HCT116 (cell line): ENCODE measurements around the gene DTX1. TPM values are rescaled to one million over a fixed set of nuclear protein-coding genes. Genes with fewer than 3 reads are reported as not detected.

Experiments
- ATAC-seq: fragments of 200-7000 bp; cut with Tn5 transposase; 2 replicates; pipeline ENCODE4 v1.9.1; 2020; ENCODE audit warnings: mild to moderate bottlenecking, moderate library complexity
- BruUV-seq: library from RNA; stranded (reverse); fragments of 400-500 nt; replicated peaks from 2 replicates; lab custom pipeline; 2021; lab: Mats Ljungman, UMichigan
- CTCF ChIA-PET: fragments of 300-600 bp; sonication (Branson Sonifier 250); formaldehyde crosslinking; loops from one replicate; lab custom pipeline; 2021; ENCODE audit warnings: antibody characterized with exemption; lab: Charles Lee
- POLR2A ChIA-PET: fragments of 300-600, 350-600 bp; sonication (Branson Sonifier 250); formaldehyde crosslinking; loops from one replicate; lab custom pipeline; 2021; ENCODE audit warnings: antibody characterized with exemption; lab: Charles Lee
- RAD21 ChIA-PET, 2 experiments: fragments of 300-600 bp; sonication (Branson Sonifier 250); formaldehyde crosslinking; loops; one replicate each; lab custom pipeline; 2023; ENCODE audit warnings: low total read pairs in 2 of 2; ENCODE audit not compliant: uncharacterized antibody in 2 of 2, unreplicated experiment in 2 of 2, low non-redundant PET in 1 of 2; lab: Charles Lee
- DNase-seq: peaks from one replicate; pipeline ENCODE4 v3.0.0-alpha.2; 2010; ENCODE audit warnings: low read depth, low spot score
- H2AFZ ChIP-seq: fragments of 200-600 bp; shearing (Covaris generic), sonication (generic); 2 replicates; pipeline ENCODE4 v1.6.1; 2017; ENCODE audit warnings: low read depth, mixed run types, mixed read lengths, antibody characterized with exemption, low read length; ENCODE audit not compliant: poor library complexity, severe bottlenecking
- H3K27ac ChIP-seq: 2 replicates; pipeline ENCODE4 v1.5.1; 2012; ENCODE audit warnings: low read depth, low read length
- H3K27me3 ChIP-seq: fragments of 200-600 bp; sonication (generic); 2 replicates; pipeline ENCODE4 v1.6.1; 2016; ENCODE audit warnings: mixed run types, low read length, mixed read lengths; ENCODE audit not compliant: insufficient read depth
- H3K36me3 ChIP-seq, 2 experiments: fragments of 200-500 bp in 1 of 2; fragments of 200-600 bp in 1 of 2; sonication (Bioruptor generic) in 1 of 2; sonication (generic) in 1 of 2; 2 replicates each; pipeline versions ENCODE4 v1.5.1 to v1.6.1; 2014 to 2016; ENCODE audit warnings: low read length in 2 of 2, inconsistent platforms in 1 of 2, mixed read lengths in 1 of 2, mixed run types in 1 of 2; ENCODE audit not compliant: insufficient read depth in 2 of 2, control insufficient read depth in 1 of 2
- H3K4me1 ChIP-seq, 2 experiments: fragments of 200-600 bp in 1 of 2; sonication (generic) in 1 of 2; 2 replicates each; pipeline versions ENCODE4 v1.5.1 to v1.6.1; 2012 to 2017; ENCODE audit warnings: low read length in 2 of 2, inconsistent platforms in 1 of 2, mild to moderate bottlenecking in 1 of 2, mixed read lengths in 1 of 2, mixed run types in 1 of 2, moderate library complexity in 1 of 2; ENCODE audit not compliant: insufficient read depth in 2 of 2, control insufficient read depth in 1 of 2
- H3K4me2 ChIP-seq: fragments of 200-600 bp; sonication (generic); 2 replicates; pipeline ENCODE4 v1.6.1; 2017; ENCODE audit warnings: mixed run types, low read length, mixed read lengths
- H3K4me3 ChIP-seq, 2 experiments: fragments of 200-600 bp in 1 of 2; sonication (generic) in 1 of 2; replicated peaks in 1 of 2; 2 replicates each; pipeline ENCODE4 v1.5.1; 2011 to 2016; ENCODE audit warnings: low read length in 2 of 2, control low read depth in 1 of 2, low read depth in 1 of 2, mild to moderate bottlenecking in 1 of 2, mixed read lengths in 1 of 2, mixed run types in 1 of 2
- H3K79me2 ChIP-seq: fragments of 200-600 bp; sonication (generic); 2 replicates; pipeline ENCODE4 v1.6.1; 2017; ENCODE audit warnings: mild to moderate bottlenecking, mixed run types, low read length, moderate library complexity, mixed read lengths; ENCODE audit not compliant: insufficient read depth
- H3K9ac ChIP-seq: fragments of 200-600 bp; sonication (generic); 2 replicates; pipeline ENCODE4 v1.6.1; 2016; ENCODE audit warnings: low read length, mixed read lengths
- H3K9me2 ChIP-seq: fragments of 200-600 bp; sonication (generic), shearing (Covaris generic); 2 replicates; pipeline ENCODE4 v1.6.1; 2017; ENCODE audit warnings: mixed run types, mild to moderate bottlenecking, moderate library complexity; ENCODE audit not compliant: insufficient read depth
- H3K9me3 ChIP-seq, 2 experiments: fragments of 200-500 bp in 1 of 2; fragments of 200-600 bp in 1 of 2; sonication (Bioruptor generic) in 1 of 2; sonication (generic) in 1 of 2; 2 replicates each; pipeline ENCODE4 v1.6.1; 2014 to 2017; ENCODE audit warnings: low read length in 2 of 2, mixed read lengths in 2 of 2, inconsistent platforms in 1 of 2, low read depth in 1 of 2, mild to moderate bottlenecking in 1 of 2, mixed run types in 1 of 2, moderate library complexity in 1 of 2; ENCODE audit not compliant: control insufficient read depth in 1 of 2, insufficient read depth in 1 of 2
- H4K20me1 ChIP-seq: fragments of 200-600 bp; sonication (generic), shearing (Covaris generic); 2 replicates; pipeline ENCODE4 v1.6.1; 2017; ENCODE audit warnings: mixed run types, mild to moderate bottlenecking, moderate library complexity; ENCODE audit not compliant: insufficient read depth
- CBX3 ChIP-seq: IDR thresholded peaks from 2 replicates; pipeline ENCODE4 v1.6.1; 2012; ENCODE audit warnings: low read depth
- CEBPB ChIP-seq: IDR thresholded peaks from 2 replicates; pipeline ENCODE4 v1.6.1; 2012; ENCODE audit warnings: low read depth
- CTCF ChIP-seq, 3 experiments: fragments of 200-600 bp in 1 of 3; sonication (generic) in 1 of 3; IDR thresholded peaks in 2 of 3; conservative IDR thresholded peaks in 1 of 3; 2 replicates each; pipeline ENCODE4 v1.5.1; 2012 to 2017; ENCODE audit warnings: low read depth in 2 of 3, low read length in 2 of 3, antibody characterized with exemption in 1 of 3, borderline replicate concordance in 1 of 3, control low read depth in 1 of 3, mild to moderate bottlenecking in 1 of 3, mixed read lengths in 1 of 3, mixed run types in 1 of 3, moderate library complexity in 1 of 3; ENCODE audit not compliant: insufficient read depth in 1 of 3
- EGR1 ChIP-seq: IDR thresholded peaks from 2 replicates; pipeline ENCODE4 v1.6.1; 2012; ENCODE audit warnings: low read depth
- EZH2 ChIP-seq: fragments of 200-600 bp; sonication (generic); IDR thresholded peaks from 2 replicates; pipeline ENCODE4 v1.6.1; 2017; ENCODE audit warnings: antibody characterized with exemption, mixed run types
- FOSL1 ChIP-seq: IDR thresholded peaks from 2 replicates; pipeline ENCODE4 v1.6.1; 2012; ENCODE audit warnings: low read depth
- JUND ChIP-seq: IDR thresholded peaks from 2 replicates; pipeline ENCODE4 v1.6.1; 2012
- MAX ChIP-seq: IDR thresholded peaks from 2 replicates; pipeline ENCODE4 v1.6.1; 2012
- POLR2AphosphoS5 ChIP-seq: IDR thresholded peaks from 2 replicates; pipeline ENCODE4 v1.6.1; 2011; ENCODE audit warnings: mild to moderate bottlenecking, low read depth, low read length, moderate library complexity
- SP1 ChIP-seq: IDR thresholded peaks from 2 replicates; pipeline ENCODE4 v1.6.1; 2012; ENCODE audit warnings: low read depth
- ZBTB33 ChIP-seq: IDR thresholded peaks from 2 replicates; pipeline ENCODE4 v1.6.1; 2011; ENCODE audit warnings: mild to moderate bottlenecking, low read length, moderate library complexity; ENCODE audit not compliant: insufficient replicate concordance; ENCODE audit errors: extremely low read depth
- intact Hi-C: fragments of 100-400 bp; cut with micrococcal nuclease; formaldehyde crosslinking; loops from 2 replicates; pipeline ENCODE4 v1.10.0; 2022
- total RNA-seq: library from RNA; stranded (reverse); gene quantifications from one replicate; pipeline ENCODE4 v1.2.1, GENCODE V29; 2021; ENCODE audit not compliant: unreplicated experiment

The DTX1 gene
- total RNA-seq, 1 experiment from 2014 or later = not detected

- H3K9me2 ChIP-seq = no peaks in the 10 kb centered on the region
- H3K9me3 ChIP-seq = no peaks in the 10 kb centered on the region
- ATAC-seq (peak; percentile 87), DNase-seq (peak; percentile 59)
- no peaks in the 10 kb centered on the region for H4K20me1 ChIP-seq
- RAD21 ChIA-PET = no interaction called here
- H3K27me3 ChIP-seq = peaks cover 6% of the 10 kb centered on the region; the same call in 1 of the 2 replicates
- POLR2A ChIA-PET = no interaction called here
- no TSS peak for BruUV-seq
- TF ChIP-seq MAX (0 out of 2 replicates have a peak, but pooled peaks have one; percentile 40), POLR2AphosphoS5 (peak; percentile 25; the same call in 1 of the 2 replicates), CBX3 (no peak), JUND (no peak), CEBPB (peak; percentile 30), EZH2 (no peak), ZBTB33 (no peak), FOSL1 (0 out of 2 replicates have a peak, but pooled peaks have one; percentile 33), SP1 (peak; percentile 58; the same call in 1 of the 2 replicates), EGR1 (no peak), CTCF (IDR thresholded peaks at IDR 0.05 in 2 of 3, conservative IDR thresholded peaks at IDR 0.05 in 1 of 3; ENCODE audit: borderline replicate concordance in 1 of 3, insufficient read depth in 1 of 3, low read depth in 2 of 3, low read length in 2 of 3) (no peak)
- H3K27ac ChIP-seq = no peak overlapping the region
- H3K4me2 ChIP-seq = peak overlapping the region; percentile 50
- intact Hi-C loops = no loop called here
- H3K79me2 ChIP-seq = no peaks in the 10 kb centered on the region
- CTCF ChIA-PET = no interaction called here
- H3K36me3 ChIP-seq = no peaks in the 10 kb centered on the region
- H3K4me1 ChIP-seq = peaks cover 6 to 16% of the 10 kb centered on the region in 2 experiments; a peak in 3 of 4 replicates
- H3K4me3 ChIP-seq = peak overlapping the region in 1 of 2 experiments; percentile 12; a peak in 1 of 4 replicates
- peak overlapping the region; percentile 66 for H2AFZ ChIP-seq
- H3K9ac ChIP-seq = no peak overlapping the region
Observed at GRCh38 chr12:113040722-113041171, 15.8 kb upstream of the DTX1 start.
